Measurements from ENCODE around the gene MICAL2. TPM values are rescaled to one million over a fixed set of nuclear protein-coding genes. Genes with fewer than 3 reads are reported as not detected.
A peak's percentile ranks its signal among the peaks of the same experiment; 100 is the strongest.
"Not testable (repeated sequence)": the region's sequence is repeated elsewhere in the genome, so short reads cannot be mapped to it uniquely, and the experiment has no call there.

The MICAL2 gene
- total and polyA plus RNA-seq, 2 donors, result 42.5 to 44.1 TPM

- WGBS, result 93% methylated on average over 3 of the region's 3 CpGs
- not testable (repeated sequence) for DNase-seq (ENCODE audit: extremely low spot score); H3K36me3 ChIP-seq (ENCODE audit: insufficient read depth); H3K27ac ChIP-seq (ENCODE audit: low read depth); H3K4me3 ChIP-seq (ENCODE audit: low read depth, low read length); H3K4me1 ChIP-seq (ENCODE audit: insufficient read depth)
Observed at GRCh38 chr11:12146678-12147077, 36.3 kb downstream of the MICAL2 start.

GRCh38 chr11:12147827-12148226, 37.4 kb downstream of the MICAL2 start:
- H3K4me3 ChIP-seq (ENCODE audit: low read depth, low read length), result no peak overlapping the region
- no peak for DNase-seq (ENCODE audit: extremely low spot score)
- 76% methylated on average over 5 of the region's 5 CpGs for WGBS
- H3K36me3 ChIP-seq (ENCODE audit: insufficient read depth), result no peaks in the 10 kb centered on the region
- peaks cover 2% of the 10 kb centered on the region for H3K4me1 ChIP-seq (ENCODE audit: insufficient read depth)
- H3K27ac ChIP-seq (ENCODE audit: low read depth), result no peak overlapping the region

DNA sequence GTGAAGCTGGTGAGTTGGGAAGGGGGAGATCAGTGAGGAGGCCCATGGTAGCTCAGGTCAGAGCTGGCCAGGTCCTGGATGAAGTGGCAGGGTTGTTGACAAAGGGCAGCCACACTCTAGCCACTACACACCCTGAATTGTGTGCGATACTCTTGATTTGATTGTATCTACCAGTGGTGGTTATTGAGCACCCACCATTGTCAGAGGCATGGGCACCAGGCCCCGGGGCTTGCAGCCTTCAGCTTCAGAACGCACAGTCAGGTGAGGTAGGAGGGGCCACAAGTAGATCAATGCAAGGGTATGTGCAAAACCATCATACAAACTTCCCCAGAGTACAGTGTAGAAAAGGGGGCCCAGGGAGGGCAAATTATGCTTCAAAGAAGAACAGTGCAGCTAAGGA, 38.1 kb downstream of the MICAL2 start:
- H3K36me3 ChIP-seq (ENCODE audit: insufficient read depth), result no peaks in the 10 kb centered on the region
- no peak for DNase-seq (ENCODE audit: extremely low spot score)
- H3K4me3 ChIP-seq (ENCODE audit: low read depth, low read length), result no peak overlapping the region
- H3K27ac ChIP-seq (ENCODE audit: low read depth), result no peak overlapping the region
- peaks cover 2% of the 10 kb centered on the region for H3K4me1 ChIP-seq (ENCODE audit: insufficient read depth)
- WGBS, result 95% methylated on average over 3 of the region's 3 CpGs

DNA sequence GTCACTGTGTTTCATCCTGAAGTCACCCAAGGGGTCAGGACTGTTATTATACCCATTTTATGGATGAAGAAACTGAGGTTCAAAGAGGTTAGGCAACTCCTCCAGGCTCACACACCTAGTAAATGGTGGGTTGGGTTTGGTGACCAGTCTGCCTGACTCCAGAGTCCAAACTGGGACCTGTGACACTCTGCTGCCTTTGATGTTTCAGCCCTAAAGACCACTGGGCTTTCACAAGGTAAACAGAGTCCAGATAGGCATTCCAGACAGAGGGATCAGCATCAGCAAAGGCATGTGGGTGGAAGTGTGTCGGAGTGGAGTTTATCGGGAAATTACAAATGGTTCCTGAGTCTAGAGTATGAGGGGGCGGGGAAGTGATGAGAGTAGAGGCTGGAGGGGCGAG, 38.5 kb downstream of the MICAL2 start:
- H3K27ac ChIP-seq (ENCODE audit: low read depth), result no peak overlapping the region

GRCh38 chr11:12149672-12150225, 39.4 kb downstream of the MICAL2 start:
- Histone ChIP-seq H3K4me3 (ENCODE audit: low read depth, low read length) (no peak overlapping the region), H3K27ac (ENCODE audit: low read depth) (no peak overlapping the region), H3K4me1 (ENCODE audit: insufficient read depth) (no peaks in the 10 kb centered on the region), H3K36me3 (ENCODE audit: insufficient read depth) (no peaks in the 10 kb centered on the region)
- no peak for DNase-seq (ENCODE audit: extremely low spot score)
- 90% methylated on average over 6 of the region's 6 CpGs for WGBS

More for the DNA sequence above, 38.5 kb downstream of the MICAL2 start:
- 85% methylated on average over 4 of the region's 4 CpGs for WGBS
- DNase-seq (ENCODE audit: extremely low spot score), result no peak
- Histone ChIP-seq H3K4me3 (ENCODE audit: low read depth, low read length) (no peak overlapping the region), H3K4me1 (ENCODE audit: insufficient read depth) (peaks cover 2% of the 10 kb centered on the region), H3K36me3 (ENCODE audit: insufficient read depth) (no peaks in the 10 kb centered on the region)

DNA sequence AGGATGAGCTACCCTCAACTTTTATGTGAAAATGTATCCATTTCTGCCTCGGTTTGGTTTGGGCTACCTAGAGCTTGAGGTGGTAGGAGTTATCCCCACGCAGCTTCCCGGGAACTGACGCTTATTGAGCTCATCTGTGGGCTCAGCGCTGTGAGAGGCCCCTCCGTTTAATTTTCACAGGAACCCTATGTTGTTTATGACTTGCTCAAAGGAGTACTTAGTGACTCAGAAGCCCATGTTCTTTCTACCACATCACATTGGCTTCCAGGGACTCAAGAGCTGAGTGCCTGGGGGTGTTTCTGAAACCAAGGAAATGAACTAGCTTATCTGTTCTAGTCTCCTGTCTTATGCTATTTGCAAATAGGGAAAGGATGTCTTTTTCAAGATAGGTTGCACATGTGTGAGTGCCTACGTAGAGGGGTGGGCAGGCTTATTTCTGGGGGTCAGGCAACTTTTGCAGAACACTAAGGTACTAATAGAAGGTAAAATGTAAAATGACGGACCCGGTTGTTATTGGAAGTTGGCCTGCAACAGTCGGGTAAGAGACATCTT, 40.5 kb downstream of the MICAL2 start:
- Histone ChIP-seq H3K4me3 (ENCODE audit: low read depth, low read length) (no peak overlapping the region), H3K4me1 (ENCODE audit: insufficient read depth) (no peaks in the 10 kb centered on the region), H3K36me3 (ENCODE audit: insufficient read depth) (no peaks in the 10 kb centered on the region), H3K27ac (ENCODE audit: low read depth) (no peak overlapping the region)
- no peak for DNase-seq (ENCODE audit: extremely low spot score)
- 83% methylated on average over 10 of the region's 10 CpGs for WGBS

GRCh38 chr11:12152321-12152720, 41.9 kb downstream of the MICAL2 start:
- no peak for DNase-seq (ENCODE audit: extremely low spot score)
- no peak overlapping the region for H3K27ac ChIP-seq (ENCODE audit: low read depth)
- no peaks in the 10 kb centered on the region for H3K4me1 ChIP-seq (ENCODE audit: insufficient read depth)
- H3K4me3 ChIP-seq (ENCODE audit: low read depth, low read length), result no peak overlapping the region
- 96% methylated on average over 2 of the region's 2 CpGs for WGBS
- H3K36me3 ChIP-seq (ENCODE audit: insufficient read depth), result no peaks in the 10 kb centered on the region

GRCh38 chr11:12154871-12155668, 44.7 kb downstream of the MICAL2 start:
- H3K36me3 ChIP-seq (ENCODE audit: insufficient read depth), result no peaks in the 10 kb centered on the region
- no peak overlapping the region for H3K4me3 ChIP-seq (ENCODE audit: low read depth, low read length)
- H3K4me1 ChIP-seq (ENCODE audit: insufficient read depth), result no peaks in the 10 kb centered on the region
- no peak for DNase-seq (ENCODE audit: extremely low spot score)
- 94% methylated on average over 6 of the region's 6 CpGs for WGBS
- H3K27ac ChIP-seq (ENCODE audit: low read depth), result no peak overlapping the region

DNA sequence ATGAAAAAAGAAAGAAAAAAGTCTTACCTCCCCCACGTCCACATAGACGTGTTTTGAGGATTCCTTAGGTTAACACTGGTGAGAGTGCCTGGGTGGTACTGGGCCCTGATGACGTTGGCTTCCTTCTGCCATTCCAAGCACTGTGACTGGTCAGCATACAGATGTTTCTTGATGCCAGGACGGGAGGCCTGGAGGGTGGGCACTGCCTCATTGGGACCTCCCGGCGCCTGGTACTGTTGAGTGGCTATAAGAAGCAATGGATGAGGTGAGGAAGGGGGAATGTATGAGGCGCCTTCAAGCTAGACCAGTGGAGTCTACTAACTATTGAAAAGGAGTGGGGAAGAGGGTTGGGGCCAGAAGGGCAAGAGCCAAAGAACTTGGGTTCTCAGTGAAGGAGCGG, 45.3 kb downstream of the MICAL2 start:
- Histone ChIP-seq H3K4me3 (ENCODE audit: low read depth, low read length) (no peak overlapping the region), H3K27ac (ENCODE audit: low read depth) (no peak overlapping the region), H3K36me3 (ENCODE audit: insufficient read depth) (no peaks in the 10 kb centered on the region), H3K4me1 (ENCODE audit: insufficient read depth) (no peaks in the 10 kb centered on the region)
- WGBS, result 95% methylated on average over 8 of the region's 8 CpGs
- no peak for DNase-seq (ENCODE audit: extremely low spot score)

DNA sequence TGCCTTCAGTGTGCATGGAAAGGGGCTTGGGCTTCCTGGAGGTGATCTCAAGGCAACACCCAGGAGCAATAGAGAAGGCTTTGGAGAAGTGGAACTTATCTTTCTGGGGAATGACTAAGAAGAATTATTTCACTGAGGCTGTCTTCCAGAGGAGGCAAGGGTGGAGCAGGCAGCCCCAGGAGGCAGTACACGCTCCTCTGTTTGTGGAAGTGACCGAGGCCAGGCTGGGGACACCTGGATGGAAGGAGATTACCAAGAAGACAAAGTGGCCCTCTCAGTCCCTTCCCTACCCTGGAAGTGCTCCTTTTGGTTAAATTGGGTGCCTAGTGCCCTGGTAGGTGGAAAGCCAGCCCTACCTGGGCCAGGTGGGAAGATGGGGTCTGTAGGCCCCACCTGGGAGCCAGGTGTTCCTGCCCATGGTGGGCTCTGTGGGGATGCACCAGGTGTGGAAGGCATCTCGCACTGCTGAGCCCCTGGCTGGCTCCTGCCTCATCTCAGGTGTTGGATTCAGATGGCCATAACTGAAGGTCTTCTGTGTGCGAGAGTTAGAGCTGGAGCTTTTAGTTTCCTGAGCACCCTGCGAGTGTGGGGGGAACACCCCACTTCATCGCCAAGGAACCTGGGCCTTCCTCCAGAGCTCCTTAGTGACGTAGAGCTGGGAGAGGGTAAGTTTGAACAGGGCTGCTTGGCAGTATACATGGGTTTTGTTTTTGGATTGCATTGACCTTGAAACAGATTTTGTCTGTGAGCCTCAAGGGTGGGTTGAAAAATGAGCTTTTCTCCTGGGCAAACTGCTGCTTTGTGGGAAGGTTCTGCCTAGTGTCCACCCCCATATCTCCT, 46.1 kb downstream of the MICAL2 start:
- peak overlapping the region; percentile 56 for H3K27ac ChIP-seq (ENCODE audit: low read depth)
- H3K4me3 ChIP-seq (ENCODE audit: low read depth, low read length), result no peak overlapping the region
- no peaks in the 10 kb centered on the region for H3K4me1 ChIP-seq (ENCODE audit: insufficient read depth)
- H3K36me3 ChIP-seq (ENCODE audit: insufficient read depth), result no peaks in the 10 kb centered on the region
- DNase-seq (ENCODE audit: extremely low spot score), result no peak
- 79% methylated on average over 7 of the region's 7 CpGs for WGBS

DNA sequence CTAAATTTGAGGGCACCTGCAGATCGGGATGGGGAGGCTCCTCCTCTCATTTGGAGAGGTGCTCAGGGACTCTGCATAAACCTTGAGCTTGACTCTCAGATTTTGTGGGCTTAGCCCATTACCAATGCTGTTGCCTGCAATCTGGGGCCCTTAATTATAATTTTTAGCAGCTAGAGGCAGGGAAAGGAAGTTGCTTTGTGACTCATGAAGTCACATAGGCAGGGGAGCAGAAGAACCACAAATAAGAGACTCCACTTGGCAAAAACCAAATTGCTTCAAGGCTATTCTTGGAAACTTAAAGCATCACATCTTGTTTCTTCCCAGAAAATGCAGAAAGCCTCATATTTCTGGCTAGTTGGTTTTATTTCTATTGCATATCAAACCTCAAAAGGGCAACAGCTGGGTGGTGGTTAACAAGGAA, 46.9 kb downstream of the MICAL2 start:
- Histone ChIP-seq H3K36me3 (ENCODE audit: insufficient read depth) (no peaks in the 10 kb centered on the region), H3K27ac (ENCODE audit: low read depth) (peak overlapping the region; percentile 56), H3K4me1 (ENCODE audit: insufficient read depth) (no peaks in the 10 kb centered on the region), H3K4me3 (ENCODE audit: low read depth, low read length) (no peak overlapping the region)
- no peak for DNase-seq (ENCODE audit: extremely low spot score)
- WGBS, result 54% methylated on average over 1 of the region's 1 CpG

DNA sequence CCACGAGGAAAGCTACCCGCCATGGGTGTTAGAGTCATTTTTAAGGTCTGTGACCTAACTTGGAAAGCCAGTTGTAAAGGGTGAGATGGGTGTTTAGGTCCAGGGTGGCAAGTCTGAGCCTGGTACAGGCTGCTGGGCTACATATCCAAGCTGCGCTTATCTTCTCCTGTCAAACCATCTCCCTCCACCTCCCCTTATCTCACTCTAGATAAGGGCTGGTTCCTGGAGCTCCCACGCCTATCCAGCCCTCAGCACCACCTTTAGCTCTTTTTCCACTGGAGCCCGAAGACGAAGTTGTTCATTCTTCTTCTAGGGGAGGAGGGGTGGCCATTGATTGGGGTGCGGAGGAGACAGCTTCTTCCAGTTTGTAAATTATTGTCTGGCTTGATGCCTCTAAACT, 48.5 kb downstream of the MICAL2 start:
- Histone ChIP-seq H3K27ac (ENCODE audit: low read depth) (peak overlapping the region; percentile 1), H3K4me3 (ENCODE audit: low read depth, low read length) (no peak overlapping the region), H3K4me1 (ENCODE audit: insufficient read depth) (no peaks in the 10 kb centered on the region), H3K36me3 (ENCODE audit: insufficient read depth) (no peaks in the 10 kb centered on the region)
- WGBS, result 44% methylated on average over 7 of the region's 7 CpGs
- no peak for DNase-seq (ENCODE audit: extremely low spot score)

- H3K4me1 ChIP-seq (ENCODE audit: insufficient read depth), result no peaks in the 10 kb centered on the region
- 31% methylated on average over 9 of the region's 9 CpGs for WGBS
- H3K4me3 ChIP-seq (ENCODE audit: low read depth, low read length), result no peak overlapping the region
- H3K27ac ChIP-seq (ENCODE audit: low read depth), result peak overlapping the region; percentile 82
- no peak for DNase-seq (ENCODE audit: extremely low spot score)
- no peaks in the 10 kb centered on the region for H3K36me3 ChIP-seq (ENCODE audit: insufficient read depth)
Observed at GRCh38 chr11:12159351-12160099, 49.1 kb downstream of the MICAL2 start.
